H1 (cell line): ENCODE measurements around the gene METRNL. TPM values are rescaled to one million over a fixed set of nuclear protein-coding genes. Genes with fewer than 3 reads are reported as not detected.

Source experiments
- CTCF ChIA-PET: fragments of 300-600 bp; sonication (Branson Sonifier 250); formaldehyde crosslinking; loops from one replicate; lab custom pipeline; 2021; ENCODE audit not compliant: partially characterized antibody; lab: Charles Lee
- POLR2A ChIA-PET: fragments of 300-600 bp; sonication (Branson Sonifier 250); formaldehyde crosslinking; loops from one replicate; lab custom pipeline; 2021; ENCODE audit warnings: inconsistent platforms; ENCODE audit not compliant: partially characterized antibody; lab: Charles Lee
- DNase-seq, 2 experiments: peaks; one replicate each; pipeline versions ENCODE4 v3.0.0 to v3.0.0-alpha.2; 2010 to 2022; ENCODE audit warnings: low spot score in 2 of 2, low read depth in 1 of 2, mixed read lengths in 1 of 2
- FAIRE-seq: peaks from 2 replicates; lab custom pipeline; 2011; peaks lifted over from hg19 to GRCh38; lab: Jason Lieb, UNC
- H2AFZ ChIP-seq: 2 replicates; pipeline ENCODE4 v1.8.1; 2012; ENCODE audit warnings: low read length, inconsistent platforms
- H2AK5ac ChIP-seq: 2 replicates; pipeline ENCODE4 v1.6.1; 2013; ENCODE audit warnings: low read depth, low read length
- H2BK120ac ChIP-seq: replicated peaks from 2 replicates; pipeline ENCODE3; 2013; ENCODE audit warnings: low read depth, low read length, inconsistent platforms
- H2BK12ac ChIP-seq: 2 replicates; pipeline ENCODE4 v1.6.1; 2013; ENCODE audit warnings: low read depth, low read length
- H2BK15ac ChIP-seq: 2 replicates; pipeline ENCODE4 v1.6.1; 2013; ENCODE audit warnings: low read length
- H2BK20ac ChIP-seq: 2 replicates; pipeline ENCODE4 v1.6.1; 2013; ENCODE audit warnings: low read length
- H2BK5ac ChIP-seq: 2 replicates; pipeline ENCODE4 v1.6.1; 2013; ENCODE audit warnings: low read depth, low read length
- H3K14ac ChIP-seq: 2 replicates; pipeline ENCODE4 v1.6.1; 2013; ENCODE audit warnings: inconsistent platforms; ENCODE audit not compliant: insufficient read length
- H3K18ac ChIP-seq: 2 replicates; pipeline ENCODE4 v1.6.1; 2013; ENCODE audit warnings: low read length; ENCODE audit errors: extremely low read depth
- H3K23ac ChIP-seq: 2 replicates; pipeline ENCODE4 v1.6.1; 2013; ENCODE audit warnings: inconsistent platforms; ENCODE audit not compliant: insufficient read length
- H3K23me2 ChIP-seq: 2 replicates; pipeline ENCODE4 v1.6.1; 2013; ENCODE audit warnings: low read depth, low read length
- H3K27ac ChIP-seq: 2 replicates; pipeline ENCODE4 v1.6.1; 2011; ENCODE audit warnings: low read depth, low read length, inconsistent platforms
- H3K27me3 ChIP-seq, 4 experiments: replicated peaks in 1 of 4; 1 replicate in 1 of 4; 2 replicates in 3 of 4; pipeline versions ENCODE4 v1.6.1 to v1.8.1; 2011 to 2013; ENCODE audit warnings: low read length in 3 of 4, mild to moderate bottlenecking in 3 of 4, inconsistent platforms in 2 of 4, mixed read lengths in 2 of 4, moderate library complexity in 1 of 4; ENCODE audit not compliant: control insufficient read depth in 3 of 4, insufficient read depth in 3 of 4; ENCODE audit errors: extremely low read depth in 1 of 4
- H3K36me3 ChIP-seq, 4 experiments: 2 replicates each; pipeline versions ENCODE4 v1.6.1 to v1.8.1; 2011 to 2013; ENCODE audit warnings: mild to moderate bottlenecking in 4 of 4, low read length in 3 of 4, moderate library complexity in 2 of 4, control low read depth in 1 of 4, inconsistent platforms in 1 of 4; ENCODE audit not compliant: insufficient read depth in 4 of 4, control insufficient read depth in 2 of 4
- H3K4ac ChIP-seq: replicated peaks from 2 replicates; pipeline ENCODE3; 2013; ENCODE audit warnings: low read length, low read depth, mixed read lengths, inconsistent platforms; ENCODE audit not compliant: insufficient read length
- H3K4me1 ChIP-seq, 4 experiments: replicated peaks in 1 of 4; 1 replicate in 1 of 4; 2 replicates in 3 of 4; pipeline versions ENCODE4 v1.6.1 to v1.8.1; 2011 to 2013; ENCODE audit warnings: low read length in 3 of 4, inconsistent platforms in 2 of 4, mixed read lengths in 1 of 4; ENCODE audit not compliant: insufficient read depth in 4 of 4, control insufficient read depth in 3 of 4
- H3K4me2 ChIP-seq, 2 experiments: 2 replicates each; pipeline versions ENCODE4 v1.6.1 to v1.8.1; 2011 to 2013; ENCODE audit warnings: low read depth in 2 of 2, low read length in 2 of 2, control low read depth in 1 of 2, inconsistent platforms in 1 of 2, mild to moderate bottlenecking in 1 of 2; ENCODE audit not compliant: insufficient read depth in 1 of 2
- H3K4me3 ChIP-seq, 4 experiments: fragments of 200-600, 300-600 bp in 1 of 4; sonication (generic), shearing (Covaris generic), sonication (Bioruptor Twin) in 1 of 4; 2 replicates each; pipeline versions ENCODE4 v1.5.1 to v1.8.1; 2011 to 2016; ENCODE audit warnings: low read length in 4 of 4, low read depth in 3 of 4, control low read depth in 2 of 4, inconsistent platforms in 2 of 4, mild to moderate bottlenecking in 2 of 4, mixed read lengths in 1 of 4, moderate library complexity in 1 of 4; ENCODE audit not compliant: insufficient read depth in 2 of 4; ENCODE audit errors: extremely low read depth in 1 of 4
- H3K56ac ChIP-seq: replicated peaks from 2 replicates; pipeline ENCODE3; 2013; ENCODE audit warnings: low read depth, mild to moderate bottlenecking, mixed read lengths, low read length, inconsistent platforms; ENCODE audit not compliant: insufficient read length
- H3K79me1 ChIP-seq: 2 replicates; pipeline ENCODE4 v1.6.1; 2013; ENCODE audit warnings: low read depth, low read length, control low read depth
- H3K79me2 ChIP-seq, 2 experiments: 2 replicates each; pipeline versions ENCODE4 v1.6.1 to v1.8.1; 2012 to 2013; ENCODE audit warnings: low read length in 2 of 2, mild to moderate bottlenecking in 2 of 2, inconsistent platforms in 1 of 2; ENCODE audit not compliant: insufficient read depth in 2 of 2, control insufficient read depth in 1 of 2
- H3K9ac ChIP-seq, 4 experiments: replicated peaks in 1 of 4; 1 replicate in 1 of 4; 2 replicates in 3 of 4; pipeline versions ENCODE4 v1.6.1 to v1.8.1; 2011 to 2013; ENCODE audit warnings: low read depth in 3 of 4, low read length in 3 of 4, control low read depth in 2 of 4, mild to moderate bottlenecking in 2 of 4, moderate library complexity in 2 of 4, inconsistent platforms in 1 of 4; ENCODE audit errors: extremely low read depth in 1 of 4
- H3K9me3 ChIP-seq, 2 experiments: 2 replicates each; pipeline versions ENCODE4 v1.6.1 to v1.8.1; 2012 to 2013; ENCODE audit warnings: mild to moderate bottlenecking in 2 of 2, moderate library complexity in 2 of 2, control low read depth in 1 of 2, inconsistent platforms in 1 of 2, low read depth in 1 of 2, low read length in 1 of 2, mixed read lengths in 1 of 2; ENCODE audit not compliant: insufficient read depth in 2 of 2
- H4K20me1 ChIP-seq, 2 experiments: replicated peaks in 1 of 2; 2 replicates each; pipeline versions ENCODE3 to v1.8.1; 2011 to 2013; ENCODE audit warnings: inconsistent platforms in 2 of 2, low read length in 2 of 2, mild to moderate bottlenecking in 1 of 2; ENCODE audit not compliant: insufficient read depth in 2 of 2, control insufficient read depth in 1 of 2
- H4K5ac ChIP-seq: 2 replicates; pipeline ENCODE4 v1.6.1; 2013; ENCODE audit warnings: low read length, low read depth, mixed read lengths, inconsistent platforms; ENCODE audit not compliant: insufficient read length
- H4K8ac ChIP-seq: 2 replicates; pipeline ENCODE4 v1.8.0; 2013; ENCODE audit warnings: mild to moderate bottlenecking, moderate library complexity, low read length, inconsistent platforms; ENCODE audit not compliant: insufficient read depth; ENCODE audit errors: extremely low read depth
- H4K91ac ChIP-seq: replicated peaks from 2 replicates; pipeline ENCODE3; 2013; ENCODE audit warnings: low read length, mixed read lengths, inconsistent platforms; ENCODE audit not compliant: insufficient read length
- KDM1A ChIP-seq: fragments of 200-600, 300-600 bp; sonication (generic); IDR thresholded peaks from 2 replicates; pipeline ENCODE4 v1.7.1; 2016; ENCODE audit warnings: mild to moderate bottlenecking, low read length, borderline replicate concordance
- WGBS, 2 experiments: shearing (Covaris generic) in 1 of 2; methylation state at CpG; one replicate each; pipeline versions ENCODE4 v1.1.6 to v1.1.7; 2013 to 2015; ENCODE audit warnings: low lambda C conversion rate in 2 of 2, mixed read lengths in 2 of 2, inconsistent platforms in 1 of 2, low coverage in 1 of 2, missing lambda C conversion rate in 1 of 2; ENCODE audit not compliant: insufficient replicate concordance in 2 of 2, insufficient coverage in 1 of 2, insufficient read length in 1 of 2; ENCODE audit errors: extremely low coverage in 1 of 2, missing lambda C conversion rate in 1 of 2; 5-methylcytosine and 5-hydroxymethylcytosine counted together
- polyA plus RNA-seq, 7 experiments: library from polyadenylated mRNA; depleted of rRNA in 3 of 7; stranded (reverse) in 5 of 7; unstranded in 2 of 7; fragments of >200 nt in 5 of 7; fragments of 200-250 nt in 2 of 7; gene quantifications; 1 replicate in 5 of 7; 2 replicates in 1 of 7; 4 replicates in 1 of 7; pipeline versions ENCODE4 v1.2.1 to v1.2.3, GENCODE V29; 2011 to 2013; ENCODE audit warnings: missing spikeins in 2 of 7, mixed read lengths in 2 of 7
- total RNA-seq: library from RNA; stranded (reverse); fragmentation: NEBNext Ultra II Directional; extraction: Animal tissue kit (Norgen Biotek cat#: 25700); gene quantifications from 2 replicates; pipeline ENCODE4 v1.2.1, GENCODE V29; 2021

METRNL gene
- total and polyA plus RNA-seq, 2 of the 8 experiments (the other 6 are each of a cell fraction or from before 2014, with no cell fraction given): 13.9 to 14.2 TPM

- no peak overlapping the region for H2BK15ac ChIP-seq
These were observed 56.3 kb downstream of the METRNL start for GRCh38 chr17:83135692-83136091.

More at GRCh38 chr17:83135692-83136091, 56.3 kb downstream of the METRNL start:
- H3K23ac ChIP-seq: no peak overlapping the region
- no peak overlapping the region for H3K18ac ChIP-seq
- H3K79me2 ChIP-seq: no peaks in the 10 kb centered on the region
- H3K9me3 ChIP-seq: peaks cover 41 to 83% of the 10 kb centered on the region in 2 experiments
- no peak overlapping the region for H3K56ac ChIP-seq
- H2BK20ac ChIP-seq: no peak overlapping the region
- H2BK5ac ChIP-seq: no peak overlapping the region
- H3K4me3 ChIP-seq: no peak overlapping the region
- no peak overlapping the region for H4K8ac ChIP-seq
- H4K5ac ChIP-seq: no peak overlapping the region
- no peak for TF ChIP-seq KDM1A
- no peaks in the 10 kb centered on the region for H4K20me1 ChIP-seq
- no peak overlapping the region for H3K14ac ChIP-seq
- no peaks in the 10 kb centered on the region for H3K36me3 ChIP-seq
- H3K4me2 ChIP-seq: no peak overlapping the region
- H2AFZ ChIP-seq: no peak overlapping the region
- H3K79me1 ChIP-seq: no peaks in the 10 kb centered on the region
- H2BK120ac ChIP-seq: no peak overlapping the region
- H3K27me3 ChIP-seq: no peaks in the 10 kb centered on the region
- no peak overlapping the region for H3K9ac ChIP-seq
- ChIA-PET CTCF (no interaction called here), POLR2A (no interaction called here)
- H3K4me1 ChIP-seq: no peaks in the 10 kb centered on the region
- H2BK12ac ChIP-seq: no peak overlapping the region
- H3K27ac ChIP-seq: no peak overlapping the region
- H4K91ac ChIP-seq: no peak overlapping the region
- 93% methylated on average over 10 of the region's 14 CpGs; no CpG with 5 or more reads in 1 of the 2 experiments for WGBS, 2 experiments
- H3K23me2 ChIP-seq: no peaks in the 10 kb centered on the region
- FAIRE-seq (no peak), DNase-seq (no peak)
- H2AK5ac ChIP-seq: no peak overlapping the region
- no peak overlapping the region for H3K4ac ChIP-seq
